WTC11 (cell line): ENCODE data around the gene RTKN2. TPM values are rescaled to one million over a fixed set of nuclear protein-coding genes. Genes with fewer than 3 reads are reported as not detected.

Source experiments
- ATAC-seq: fragments of 200-7000 bp; cut with Tn5 transposase; 2 replicates; pipeline ENCODE4 v1.10.0; 2021; ENCODE audit warnings: mild to moderate bottlenecking, moderate library complexity
- CTCF ChIA-PET: fragments of 300-600 bp; sonication (Branson Sonifier 250); formaldehyde crosslinking; loops from one replicate; lab custom pipeline; 2021; ENCODE audit warnings: antibody characterized with exemption; lab: Charles Lee
- POLR2A ChIA-PET: fragments of 350-600 bp; sonication (Branson Sonifier 250); formaldehyde crosslinking; loops from one replicate; lab custom pipeline; 2021; ENCODE audit warnings: antibody characterized with exemption; lab: Charles Lee
- DNase-seq: peaks from one replicate; pipeline ENCODE4 v3.0.0; 2021; ENCODE audit warnings: low spot score
- H3K27ac Mint-ChIP-seq: 2 replicates; pipeline ENCODE4 v1.8.0; 2021; ENCODE audit warnings: mixed read lengths
- H3K27me3 Mint-ChIP-seq: 2 replicates; pipeline ENCODE4 v1.8.0; 2021; ENCODE audit warnings: low read depth, mild to moderate bottlenecking, moderate library complexity, mixed read lengths
- H3K36me3 Mint-ChIP-seq: 2 replicates; pipeline ENCODE4 v1.8.0; 2021; ENCODE audit warnings: mixed read lengths
- H3K4me1 Mint-ChIP-seq: 2 replicates; pipeline ENCODE4 v1.8.0; 2022; ENCODE audit warnings: mixed read lengths
- H3K4me3 Mint-ChIP-seq: 2 replicates; pipeline ENCODE4 v1.8.0; 2021; ENCODE audit warnings: mild to moderate bottlenecking, moderate library complexity, mixed read lengths
- H3K9me3 Mint-ChIP-seq: 2 replicates; pipeline ENCODE4 v1.8.0; 2021; ENCODE audit warnings: mixed read lengths
- EMX1 ChIP-seq: fragments of 250-450 bp; sonication (Bioruptor Pico); IDR thresholded peaks from 2 replicates; pipeline ENCODE4 v1.8.0; 2021; ENCODE audit warnings: mild to moderate bottlenecking
- IRF2 ChIP-seq: sonication (generic); formaldehyde crosslinking; IDR thresholded peaks from 2 replicates; pipeline ENCODE4 v1.8.0; 2022; ENCODE audit warnings: low read depth, missing genetic modification reagents, borderline replicate concordance
- JAZF1 ChIP-seq: fragments of 250-450 bp; sonication (Bioruptor Pico); IDR thresholded peaks from 2 replicates; pipeline ENCODE4 v1.9.0; 2021; ENCODE audit warnings: moderate library complexity, mild to moderate bottlenecking, inconsistent platforms
- JUN ChIP-seq: sonication (generic); formaldehyde crosslinking; IDR thresholded peaks from 2 replicates; pipeline ENCODE4 v1.8.0; 2023; ENCODE audit warnings: mild to moderate bottlenecking, missing genetic modification reagents
- OVOL2 ChIP-seq: fragments of 250-450 bp; sonication (Bioruptor Pico); IDR thresholded peaks from 2 replicates; pipeline ENCODE4 v1.9.0; 2021; ENCODE audit warnings: mild to moderate bottlenecking, borderline replicate concordance
- SOX15 ChIP-seq: fragments of 250-450 bp; sonication (Bioruptor Pico); IDR thresholded peaks from 2 replicates; pipeline ENCODE4 v1.9.0; 2021; ENCODE audit warnings: mild to moderate bottlenecking
- TEAD1 ChIP-seq: sonication (generic); formaldehyde crosslinking; IDR thresholded peaks from 2 replicates; pipeline ENCODE4 v1.8.0; 2022; ENCODE audit warnings: mild to moderate bottlenecking, missing genetic modification reagents
- ZNF317 ChIP-seq: sonication (generic); formaldehyde crosslinking; IDR thresholded peaks from 2 replicates; pipeline ENCODE4 v1.8.1; 2023; ENCODE audit warnings: low read depth, mild to moderate bottlenecking, moderate library complexity, missing genetic modification reagents, borderline replicate concordance
- ZNF423 ChIP-seq: fragments of 250-450 bp; sonication (Bioruptor Pico); IDR thresholded peaks from 2 replicates; pipeline ENCODE4 v2.1.2; 2022; ENCODE audit warnings: mild to moderate bottlenecking, moderate library complexity
- total RNA-seq: library from RNA; stranded (reverse); gene quantifications from 3 replicates; pipeline ENCODE4 v1.2.3, GENCODE V29; 2021
- TF ChIP-seq, protein P1 (sequence below): sonication (generic); formaldehyde crosslinking; IDR thresholded peaks from 2 replicates; pipeline ENCODE4 v1.8.1; 2023; ENCODE audit warnings: mild to moderate bottlenecking, missing genetic modification reagents
- TF ChIP-seq, protein P2 (sequence below): sonication (generic); formaldehyde crosslinking; IDR thresholded peaks from 2 replicates; pipeline ENCODE4 v1.8.1; 2023; ENCODE audit warnings: mild to moderate bottlenecking, missing genetic modification reagents, moderate library complexity
- TF ChIP-seq, protein P3 (sequence below): sonication (generic); formaldehyde crosslinking; IDR thresholded peaks from 2 replicates; pipeline ENCODE4 v1.8.1; 2023; ENCODE audit warnings: mild to moderate bottlenecking, missing genetic modification reagents, borderline replicate concordance
- TF ChIP-seq, protein P4 (sequence below): sonication (generic); formaldehyde crosslinking; IDR thresholded peaks from 2 replicates; pipeline ENCODE4 v1.8.1; 2022; ENCODE audit warnings: missing genetic modification reagents, borderline replicate concordance
- TF ChIP-seq, protein P5 (sequence below): fragments of 250-450 bp; sonication (Bioruptor Pico); IDR thresholded peaks from 2 replicates; pipeline ENCODE4 v2.1.2; 2022; ENCODE audit warnings: mild to moderate bottlenecking, moderate library complexity
- TF ChIP-seq, protein P6 (sequence below): sonication (generic); formaldehyde crosslinking; IDR thresholded peaks from 2 replicates; pipeline ENCODE4 v1.8.0; 2023; ENCODE audit warnings: missing genetic modification reagents
- TF ChIP-seq, protein P7 (sequence below): sonication (generic); formaldehyde crosslinking; IDR thresholded peaks from 2 replicates; pipeline ENCODE4 v1.8.1; 2023; ENCODE audit warnings: mild to moderate bottlenecking, moderate library complexity, missing genetic modification reagents
- TF ChIP-seq, protein P8 (sequence below): sonication (generic); formaldehyde crosslinking; IDR thresholded peaks from 2 replicates; pipeline ENCODE4 v1.8.1; 2022; ENCODE audit warnings: mild to moderate bottlenecking, moderate library complexity, missing genetic modification reagents
- TF ChIP-seq, protein P9 (sequence below): sonication (generic); formaldehyde crosslinking; IDR thresholded peaks from 2 replicates; pipeline ENCODE4 v1.8.1; 2023; ENCODE audit warnings: mild to moderate bottlenecking, missing genetic modification reagents, moderate library complexity
- TF ChIP-seq, protein P10 (sequence below): fragments of 250-450 bp; sonication (Bioruptor Pico); IDR thresholded peaks from 2 replicates; pipeline ENCODE4 v1.9.0; 2021; ENCODE audit warnings: mild to moderate bottlenecking, borderline replicate concordance

RTKN2 gene
- total RNA-seq, 1 experiment from 2014 or later, result 20.5 TPM

DNA sequence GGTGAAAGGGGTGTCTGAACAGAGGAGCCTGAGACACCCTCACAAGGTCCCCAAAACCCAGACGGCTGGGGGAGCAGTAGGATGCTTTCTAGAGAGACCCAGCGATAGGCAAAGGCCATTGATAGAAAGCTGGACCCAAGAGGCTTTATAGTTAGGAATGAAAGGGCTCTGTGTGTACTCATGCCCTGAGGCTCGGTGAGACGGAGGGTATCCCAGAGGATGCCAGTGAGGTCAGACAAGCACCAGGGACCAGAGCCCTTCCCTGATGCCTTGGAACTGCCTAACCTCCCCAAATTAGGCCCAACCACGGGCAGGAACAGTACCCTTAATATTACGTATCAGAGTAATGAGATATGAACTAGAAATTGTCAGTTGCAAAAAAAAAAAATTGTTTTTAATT is 48.6 kb upstream of the RTKN2 start (continued):
- TF ChIP-seq ZNF423 (CRISPR knock-in tag), result no peak
- TF ChIP-seq, protein P1, sequence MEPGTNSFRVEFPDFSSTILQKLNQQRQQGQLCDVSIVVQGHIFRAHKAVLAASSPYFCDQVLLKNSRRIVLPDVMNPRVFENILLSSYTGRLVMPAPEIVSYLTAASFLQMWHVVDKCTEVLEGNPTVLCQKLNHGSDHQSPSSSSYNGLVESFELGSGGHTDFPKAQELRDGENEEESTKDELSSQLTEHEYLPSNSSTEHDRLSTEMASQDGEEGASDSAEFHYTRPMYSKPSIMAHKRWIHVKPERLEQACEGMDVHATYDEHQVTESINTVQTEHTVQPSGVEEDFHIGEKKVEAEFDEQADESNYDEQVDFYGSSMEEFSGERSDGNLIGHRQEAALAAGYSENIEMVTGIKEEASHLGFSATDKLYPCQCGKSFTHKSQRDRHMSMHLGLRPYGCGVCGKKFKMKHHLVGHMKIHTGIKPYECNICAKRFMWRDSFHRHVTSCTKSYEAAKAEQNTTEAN (CRISPR knock-in tag), result no peak
- TF ChIP-seq EMX1 (CRISPR knock-in tag), result no peak
- no peak for TF ChIP-seq ZNF317 (CRISPR knock-in tag)
- TF ChIP-seq, protein P2, sequence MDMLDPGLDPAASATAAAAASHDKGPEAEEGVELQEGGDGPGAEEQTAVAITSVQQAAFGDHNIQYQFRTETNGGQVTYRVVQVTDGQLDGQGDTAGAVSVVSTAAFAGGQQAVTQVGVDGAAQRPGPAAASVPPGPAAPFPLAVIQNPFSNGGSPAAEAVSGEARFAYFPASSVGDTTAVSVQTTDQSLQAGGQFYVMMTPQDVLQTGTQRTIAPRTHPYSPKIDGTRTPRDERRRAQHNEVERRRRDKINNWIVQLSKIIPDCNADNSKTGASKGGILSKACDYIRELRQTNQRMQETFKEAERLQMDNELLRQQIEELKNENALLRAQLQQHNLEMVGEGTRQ (CRISPR knock-in tag), result no peak
- TF ChIP-seq SOX15 (CRISPR knock-in tag), result no peak
- TF ChIP-seq, protein P3, sequence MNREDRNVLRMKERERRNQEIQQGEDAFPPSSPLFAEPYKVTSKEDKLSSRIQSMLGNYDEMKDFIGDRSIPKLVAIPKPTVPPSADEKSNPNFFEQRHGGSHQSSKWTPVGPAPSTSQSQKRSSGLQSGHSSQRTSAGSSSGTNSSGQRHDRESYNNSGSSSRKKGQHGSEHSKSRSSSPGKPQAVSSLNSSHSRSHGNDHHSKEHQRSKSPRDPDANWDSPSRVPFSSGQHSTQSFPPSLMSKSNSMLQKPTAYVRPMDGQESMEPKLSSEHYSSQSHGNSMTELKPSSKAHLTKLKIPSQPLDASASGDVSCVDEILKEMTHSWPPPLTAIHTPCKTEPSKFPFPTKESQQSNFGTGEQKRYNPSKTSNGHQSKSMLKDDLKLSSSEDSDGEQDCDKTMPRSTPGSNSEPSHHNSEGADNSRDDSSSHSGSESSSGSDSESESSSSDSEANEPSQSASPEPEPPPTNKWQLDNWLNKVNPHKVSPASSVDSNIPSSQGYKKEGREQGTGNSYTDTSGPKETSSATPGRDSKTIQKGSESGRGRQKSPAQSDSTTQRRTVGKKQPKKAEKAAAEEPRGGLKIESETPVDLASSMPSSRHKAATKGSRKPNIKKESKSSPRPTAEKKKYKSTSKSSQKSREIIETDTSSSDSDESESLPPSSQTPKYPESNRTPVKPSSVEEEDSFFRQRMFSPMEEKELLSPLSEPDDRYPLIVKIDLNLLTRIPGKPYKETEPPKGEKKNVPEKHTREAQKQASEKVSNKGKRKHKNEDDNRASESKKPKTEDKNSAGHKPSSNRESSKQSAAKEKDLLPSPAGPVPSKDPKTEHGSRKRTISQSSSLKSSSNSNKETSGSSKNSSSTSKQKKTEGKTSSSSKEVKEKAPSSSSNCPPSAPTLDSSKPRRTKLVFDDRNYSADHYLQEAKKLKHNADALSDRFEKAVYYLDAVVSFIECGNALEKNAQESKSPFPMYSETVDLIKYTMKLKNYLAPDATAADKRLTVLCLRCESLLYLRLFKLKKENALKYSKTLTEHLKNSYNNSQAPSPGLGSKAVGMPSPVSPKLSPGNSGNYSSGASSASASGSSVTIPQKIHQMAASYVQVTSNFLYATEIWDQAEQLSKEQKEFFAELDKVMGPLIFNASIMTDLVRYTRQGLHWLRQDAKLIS, result no peak
- TF ChIP-seq, protein P4, sequence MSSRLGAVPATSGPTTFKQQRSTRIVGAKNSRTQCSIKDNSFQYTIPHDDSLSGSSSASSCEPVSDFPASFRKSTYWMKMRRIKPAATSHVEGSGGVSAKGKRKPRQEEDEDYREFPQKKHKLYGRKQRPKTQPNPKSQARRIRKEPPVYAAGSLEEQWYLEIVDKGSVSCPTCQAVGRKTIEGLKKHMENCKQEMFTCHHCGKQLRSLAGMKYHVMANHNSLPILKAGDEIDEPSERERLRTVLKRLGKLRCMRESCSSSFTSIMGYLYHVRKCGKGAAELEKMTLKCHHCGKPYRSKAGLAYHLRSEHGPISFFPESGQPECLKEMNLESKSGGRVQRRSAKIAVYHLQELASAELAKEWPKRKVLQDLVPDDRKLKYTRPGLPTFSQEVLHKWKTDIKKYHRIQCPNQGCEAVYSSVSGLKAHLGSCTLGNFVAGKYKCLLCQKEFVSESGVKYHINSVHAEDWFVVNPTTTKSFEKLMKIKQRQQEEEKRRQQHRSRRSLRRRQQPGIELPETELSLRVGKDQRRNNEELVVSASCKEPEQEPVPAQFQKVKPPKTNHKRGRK, result no peak
- TF ChIP-seq, protein P5, sequence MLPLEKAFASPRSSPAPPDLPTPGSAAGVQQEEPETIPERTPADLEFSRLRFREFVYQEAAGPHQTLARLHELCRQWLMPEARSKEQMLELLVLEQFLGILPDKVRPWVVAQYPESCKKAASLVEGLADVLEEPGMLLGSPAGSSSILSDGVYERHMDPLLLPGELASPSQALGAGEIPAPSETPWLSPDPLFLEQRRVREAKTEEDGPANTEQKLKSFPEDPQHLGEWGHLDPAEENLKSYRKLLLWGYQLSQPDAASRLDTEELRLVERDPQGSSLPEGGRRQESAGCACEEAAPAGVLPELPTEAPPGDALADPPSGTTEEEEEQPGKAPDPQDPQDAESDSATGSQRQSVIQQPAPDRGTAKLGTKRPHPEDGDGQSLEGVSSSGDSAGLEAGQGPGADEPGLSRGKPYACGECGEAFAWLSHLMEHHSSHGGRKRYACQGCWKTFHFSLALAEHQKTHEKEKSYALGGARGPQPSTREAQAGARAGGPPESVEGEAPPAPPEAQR (CRISPR knock-in tag), result no peak

DNA sequence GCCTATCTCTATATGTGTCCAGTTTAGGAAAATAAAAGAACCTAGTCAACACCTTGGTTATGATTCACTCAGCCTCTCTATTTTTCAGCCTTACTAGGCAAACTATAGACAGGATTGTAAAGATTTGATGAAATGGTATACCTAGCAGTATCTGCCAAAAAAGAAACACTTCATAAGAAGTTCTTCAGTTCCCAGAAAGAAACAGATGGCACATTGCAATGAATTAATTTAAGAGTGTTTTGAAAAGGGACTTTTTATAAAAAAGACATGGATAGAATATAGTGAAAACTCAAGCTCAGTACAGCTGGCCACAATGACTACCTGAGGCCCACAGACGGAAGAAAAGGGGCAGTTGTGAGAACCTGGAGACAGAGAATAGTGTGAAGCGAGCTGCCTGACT is 40.6 kb upstream of the RTKN2 start:
- ChIA-PET POLR2A (no interaction called here), CTCF (no interaction called here)
- TF ChIP-seq, protein P6, sequence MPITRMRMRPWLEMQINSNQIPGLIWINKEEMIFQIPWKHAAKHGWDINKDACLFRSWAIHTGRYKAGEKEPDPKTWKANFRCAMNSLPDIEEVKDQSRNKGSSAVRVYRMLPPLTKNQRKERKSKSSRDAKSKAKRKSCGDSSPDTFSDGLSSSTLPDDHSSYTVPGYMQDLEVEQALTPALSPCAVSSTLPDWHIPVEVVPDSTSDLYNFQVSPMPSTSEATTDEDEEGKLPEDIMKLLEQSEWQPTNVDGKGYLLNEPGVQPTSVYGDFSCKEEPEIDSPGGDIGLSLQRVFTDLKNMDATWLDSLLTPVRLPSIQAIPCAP (CRISPR knock-in tag), result no peak
- no peak for TF ChIP-seq TEAD1 (CRISPR knock-in tag)
- TF ChIP-seq, protein P7, sequence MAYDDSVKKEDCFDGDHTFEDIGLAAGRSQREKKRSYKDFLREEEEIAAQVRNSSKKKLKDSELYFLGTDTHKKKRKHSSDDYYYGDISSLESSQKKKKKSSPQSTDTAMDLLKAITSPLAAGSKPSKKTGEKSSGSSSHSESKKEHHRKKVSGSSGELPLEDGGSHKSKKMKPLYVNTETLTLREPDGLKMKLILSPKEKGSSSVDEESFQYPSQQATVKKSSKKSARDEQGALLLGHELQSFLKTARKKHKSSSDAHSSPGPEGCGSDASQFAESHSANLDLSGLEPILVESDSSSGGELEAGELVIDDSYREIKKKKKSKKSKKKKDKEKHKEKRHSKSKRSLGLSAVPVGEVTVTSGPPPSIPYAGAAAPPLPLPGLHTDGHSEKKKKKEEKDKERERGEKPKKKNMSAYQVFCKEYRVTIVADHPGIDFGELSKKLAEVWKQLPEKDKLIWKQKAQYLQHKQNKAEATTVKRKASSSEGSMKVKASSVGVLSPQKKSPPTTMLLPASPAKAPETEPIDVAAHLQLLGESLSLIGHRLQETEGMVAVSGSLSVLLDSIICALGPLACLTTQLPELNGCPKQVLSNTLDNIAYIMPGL (CRISPR knock-in tag), result no peak
- no peak for TF ChIP-seq JUN (CRISPR knock-in tag)
- TF ChIP-seq, protein P8, sequence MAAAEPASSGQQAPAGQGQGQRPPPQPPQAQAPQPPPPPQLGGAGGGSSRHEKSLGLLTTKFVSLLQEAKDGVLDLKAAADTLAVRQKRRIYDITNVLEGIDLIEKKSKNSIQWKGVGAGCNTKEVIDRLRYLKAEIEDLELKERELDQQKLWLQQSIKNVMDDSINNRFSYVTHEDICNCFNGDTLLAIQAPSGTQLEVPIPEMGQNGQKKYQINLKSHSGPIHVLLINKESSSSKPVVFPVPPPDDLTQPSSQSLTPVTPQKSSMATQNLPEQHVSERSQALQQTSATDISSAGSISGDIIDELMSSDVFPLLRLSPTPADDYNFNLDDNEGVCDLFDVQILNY (CRISPR knock-in tag), result no peak
- no peak for TF ChIP-seq IRF2 (CRISPR knock-in tag)
- TF ChIP-seq, protein P9, sequence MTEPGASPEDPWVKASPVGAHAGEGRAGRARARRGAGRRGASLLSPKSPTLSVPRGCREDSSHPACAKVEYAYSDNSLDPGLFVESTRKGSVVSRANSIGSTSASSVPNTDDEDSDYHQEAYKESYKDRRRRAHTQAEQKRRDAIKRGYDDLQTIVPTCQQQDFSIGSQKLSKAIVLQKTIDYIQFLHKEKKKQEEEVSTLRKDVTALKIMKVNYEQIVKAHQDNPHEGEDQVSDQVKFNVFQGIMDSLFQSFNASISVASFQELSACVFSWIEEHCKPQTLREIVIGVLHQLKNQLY (CRISPR knock-in tag), result no peak
- no peak for TF ChIP-seq JAZF1
- no peak for TF ChIP-seq OVOL2 (CRISPR knock-in tag)
- TF ChIP-seq, protein P10, sequence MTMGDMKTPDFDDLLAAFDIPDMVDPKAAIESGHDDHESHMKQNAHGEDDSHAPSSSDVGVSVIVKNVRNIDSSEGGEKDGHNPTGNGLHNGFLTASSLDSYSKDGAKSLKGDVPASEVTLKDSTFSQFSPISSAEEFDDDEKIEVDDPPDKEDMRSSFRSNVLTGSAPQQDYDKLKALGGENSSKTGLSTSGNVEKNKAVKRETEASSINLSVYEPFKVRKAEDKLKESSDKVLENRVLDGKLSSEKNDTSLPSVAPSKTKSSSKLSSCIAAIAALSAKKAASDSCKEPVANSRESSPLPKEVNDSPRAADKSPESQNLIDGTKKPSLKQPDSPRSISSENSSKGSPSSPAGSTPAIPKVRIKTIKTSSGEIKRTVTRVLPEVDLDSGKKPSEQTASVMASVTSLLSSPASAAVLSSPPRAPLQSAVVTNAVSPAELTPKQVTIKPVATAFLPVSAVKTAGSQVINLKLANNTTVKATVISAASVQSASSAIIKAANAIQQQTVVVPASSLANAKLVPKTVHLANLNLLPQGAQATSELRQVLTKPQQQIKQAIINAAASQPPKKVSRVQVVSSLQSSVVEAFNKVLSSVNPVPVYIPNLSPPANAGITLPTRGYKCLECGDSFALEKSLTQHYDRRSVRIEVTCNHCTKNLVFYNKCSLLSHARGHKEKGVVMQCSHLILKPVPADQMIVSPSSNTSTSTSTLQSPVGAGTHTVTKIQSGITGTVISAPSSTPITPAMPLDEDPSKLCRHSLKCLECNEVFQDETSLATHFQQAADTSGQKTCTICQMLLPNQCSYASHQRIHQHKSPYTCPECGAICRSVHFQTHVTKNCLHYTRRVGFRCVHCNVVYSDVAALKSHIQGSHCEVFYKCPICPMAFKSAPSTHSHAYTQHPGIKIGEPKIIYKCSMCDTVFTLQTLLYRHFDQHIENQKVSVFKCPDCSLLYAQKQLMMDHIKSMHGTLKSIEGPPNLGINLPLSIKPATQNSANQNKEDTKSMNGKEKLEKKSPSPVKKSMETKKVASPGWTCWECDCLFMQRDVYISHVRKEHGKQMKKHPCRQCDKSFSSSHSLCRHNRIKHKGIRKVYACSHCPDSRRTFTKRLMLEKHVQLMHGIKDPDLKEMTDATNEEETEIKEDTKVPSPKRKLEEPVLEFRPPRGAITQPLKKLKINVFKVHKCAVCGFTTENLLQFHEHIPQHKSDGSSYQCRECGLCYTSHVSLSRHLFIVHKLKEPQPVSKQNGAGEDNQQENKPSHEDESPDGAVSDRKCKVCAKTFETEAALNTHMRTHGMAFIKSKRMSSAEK (CRISPR knock-in tag), result no peak

More for the DNA sequence above, 40.6 kb upstream of the RTKN2 start:
- ATAC-seq (no peak), DNase-seq (no peak)
- Mint-ChIP-seq H3K4me1 (peaks cover 14% of the 10 kb centered on the region), H3K36me3 (no peaks in the 10 kb centered on the region), H3K4me3 (no peak overlapping the region), H3K27me3 (no peaks in the 10 kb centered on the region), H3K9me3 (no peaks in the 10 kb centered on the region), H3K27ac (no peak overlapping the region)
